ENCODE measurements around the gene SLC43A2. TPM values are rescaled to one million over a fixed set of nuclear protein-coding genes. Genes with fewer than 3 reads are reported as not detected.

The SLC43A2 gene
- total RNA-seq, 1 experiment from 2014 or later = 12.6 TPM

DNA sequence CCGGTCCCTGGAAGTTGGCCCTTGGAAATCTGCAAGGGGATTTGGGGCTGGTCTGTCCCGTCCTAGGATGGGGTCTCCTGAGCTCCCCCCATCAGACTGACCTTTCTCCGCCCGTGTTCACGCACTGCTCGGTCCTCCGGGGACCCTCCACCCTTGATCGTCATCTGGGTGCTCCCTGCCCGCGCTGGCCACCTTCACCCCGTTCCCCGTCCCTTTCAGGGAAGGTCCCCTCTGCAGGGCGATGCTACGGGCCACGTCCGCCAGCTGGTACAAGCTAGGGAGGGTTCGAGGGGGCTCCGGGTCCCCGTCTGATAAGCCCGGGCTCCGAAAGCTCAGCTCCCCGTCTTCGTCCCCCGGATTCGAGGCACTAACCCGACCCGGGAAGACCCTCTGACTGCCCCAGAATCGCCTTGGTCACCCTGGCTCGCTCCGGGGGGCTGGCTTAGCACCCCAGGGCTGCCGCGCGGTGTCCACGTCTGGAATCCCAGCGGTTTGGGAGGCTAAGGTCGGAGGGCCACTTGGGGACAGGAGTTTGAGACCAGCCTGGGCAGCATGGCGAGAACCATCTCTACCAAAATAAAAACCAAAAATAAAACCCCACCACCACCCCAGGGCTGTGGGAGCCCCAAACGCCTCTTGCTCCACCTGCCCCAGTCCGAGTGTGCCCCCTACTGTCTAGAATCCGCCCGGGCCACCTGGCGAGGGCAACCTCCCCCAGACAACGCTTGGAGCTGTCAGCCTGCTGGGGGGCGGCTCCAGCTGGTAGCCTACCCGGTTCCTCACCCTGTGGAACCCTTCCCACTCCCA, 1.1 kb upstream of the SLC43A2 start:
- ChIA-PET CTCF (interaction anchor here (0.6 to 3.6 kb wide), 18 partner anchors 9 to 364 kb away, joined by 3 to 113 read pairs (median 4); partner anchors contain the start of genes RILP and SCARF1), POLR2A (interaction anchor here (0.6 to 3.8 kb wide), 6 partner anchors 10 to 87 kb away, joined by 3 to 16 read pairs (median 4); no protein-coding TSS in a partner anchor), RAD21 (ENCODE audit: low non-redundant PET in 1 of 2, low total read pairs in 2 of 2, uncharacterized antibody in 2 of 2, unreplicated experiment in 2 of 2) (interaction anchor here (0.6 to 2.5 kb wide), 4 partner anchors 40 to 55 kb away, joined by 3 to 25 read pairs (median 15); no protein-coding TSS in a partner anchor)
- Histone ChIP-seq H3K4me3 (replicated peaks in 1 of 2; ENCODE audit: low read depth in 1 of 2, low read length in 2 of 2) (peak overlapping the region; percentile 85 to 93), H2AFZ (ENCODE audit: low read depth, low read length, poor library complexity, severe bottlenecking) (no peak overlapping the region), H3K4me1 (ENCODE audit: control insufficient read depth in 1 of 2, insufficient read depth in 2 of 2, low read length in 2 of 2) (peaks cover 13 to 41% of the 10 kb centered on the region in 2 experiments), H4K20me1 (ENCODE audit: insufficient read depth) (no peaks in the 10 kb centered on the region), H3K27ac (ENCODE audit: low read depth, low read length) (peak overlapping the region; percentile 65), H3K27me3 (ENCODE audit: insufficient read depth, low read length) (no peaks in the 10 kb centered on the region), H3K9ac (ENCODE audit: low read length) (peak overlapping the region; percentile 92), H3K4me2 (ENCODE audit: low read length) (peak overlapping the region; percentile 100), H3K9me2 (ENCODE audit: insufficient read depth) (no peaks in the 10 kb centered on the region), H3K9me3 (ENCODE audit: control insufficient read depth in 1 of 2, insufficient read depth in 1 of 2, low read depth in 1 of 2, low read length in 2 of 2) (no peaks in the 10 kb centered on the region), H3K79me2 (ENCODE audit: insufficient read depth, low read length) (no peaks in the 10 kb centered on the region), H3K36me3 (ENCODE audit: control insufficient read depth in 1 of 2, insufficient read depth in 2 of 2, low read length in 2 of 2) (no peaks in the 10 kb centered on the region)
- peak; percentile 29 for DNase-seq (ENCODE audit: low read depth, low spot score)
- TF ChIP-seq, protein P1, sequence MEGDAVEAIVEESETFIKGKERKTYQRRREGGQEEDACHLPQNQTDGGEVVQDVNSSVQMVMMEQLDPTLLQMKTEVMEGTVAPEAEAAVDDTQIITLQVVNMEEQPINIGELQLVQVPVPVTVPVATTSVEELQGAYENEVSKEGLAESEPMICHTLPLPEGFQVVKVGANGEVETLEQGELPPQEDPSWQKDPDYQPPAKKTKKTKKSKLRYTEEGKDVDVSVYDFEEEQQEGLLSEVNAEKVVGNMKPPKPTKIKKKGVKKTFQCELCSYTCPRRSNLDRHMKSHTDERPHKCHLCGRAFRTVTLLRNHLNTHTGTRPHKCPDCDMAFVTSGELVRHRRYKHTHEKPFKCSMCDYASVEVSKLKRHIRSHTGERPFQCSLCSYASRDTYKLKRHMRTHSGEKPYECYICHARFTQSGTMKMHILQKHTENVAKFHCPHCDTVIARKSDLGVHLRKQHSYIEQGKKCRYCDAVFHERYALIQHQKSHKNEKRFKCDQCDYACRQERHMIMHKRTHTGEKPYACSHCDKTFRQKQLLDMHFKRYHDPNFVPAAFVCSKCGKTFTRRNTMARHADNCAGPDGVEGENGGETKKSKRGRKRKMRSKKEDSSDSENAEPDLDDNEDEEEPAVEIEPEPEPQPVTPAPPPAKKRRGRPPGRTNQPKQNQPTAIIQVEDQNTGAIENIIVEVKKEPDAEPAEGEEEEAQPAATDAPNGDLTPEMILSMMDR (IDR thresholded peaks at IDR 0.05 in 2 of 3, conservative IDR thresholded peaks at IDR 0.05 in 1 of 3; ENCODE audit: borderline replicate concordance in 1 of 3, insufficient read depth in 1 of 3, low read depth in 2 of 3, low read length in 2 of 3) = peak; percentile 80 to 85 (median 82)
- TF ChIP-seq REST (IDR thresholded peaks at IDR 0.05; ENCODE audit: low read depth) = no peak
- TF ChIP-seq EZH2phosphoT487 (IDR thresholded peaks at IDR 0.05; ENCODE audit: borderline replicate concordance) = no peak
- no peak for TF ChIP-seq TCF7L2 (IDR thresholded peaks at IDR 0.05; ENCODE audit: borderline replicate concordance, extremely low read depth, insufficient read depth, insufficient read length)
- TF ChIP-seq JUND (IDR thresholded peaks at IDR 0.05) = no peak
- peak; percentile 95 for TF ChIP-seq RAD21 (IDR thresholded peaks at IDR 0.05; ENCODE audit: low read depth)
- no peak for TF ChIP-seq ELF1 (IDR thresholded peaks at IDR 0.05; ENCODE audit: borderline replicate concordance, low read depth)
- TF ChIP-seq, protein P2, sequence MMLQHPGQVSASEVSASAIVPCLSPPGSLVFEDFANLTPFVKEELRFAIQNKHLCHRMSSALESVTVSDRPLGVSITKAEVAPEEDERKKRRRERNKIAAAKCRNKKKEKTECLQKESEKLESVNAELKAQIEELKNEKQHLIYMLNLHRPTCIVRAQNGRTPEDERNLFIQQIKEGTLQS (IDR thresholded peaks at IDR 0.05) = no peak
- peak; percentile 33 for ATAC-seq
- TSS peak; percentile 39 for BruUV-seq (replicated peaks)
- intact Hi-C loops (cut with micrococcal nuclease) = loop anchor here (1.0 to 10.0 kb wide), 2 partner anchors 55 to 145 kb away; no protein-coding TSS in a partner anchor
